K562 (cell line): Measurements from ENCODE around the gene HLA-B. TPM values are rescaled to one million over a fixed set of nuclear protein-coding genes. Genes with fewer than 3 reads are reported as not detected.

Experiments
- CREM ChIP-seq: IDR thresholded peaks from 2 replicates; pipeline ENCODE4 v1.6.1; 2014; ENCODE audit warnings: antibody characterized with exemption, low read depth
- CXXC5 ChIP-seq: fragments of 250-450 bp; sonication (Bioruptor Pico); IDR thresholded peaks from 2 replicates; pipeline ENCODE4 v1.8.0; 2022; ENCODE audit warnings: inconsistent platforms, mild to moderate bottlenecking, moderate library complexity
- JUND ChIP-seq, 2 experiments: IDR thresholded peaks; 2 replicates in 1 of 2; 3 replicates in 1 of 2; pipeline ENCODE4 v1.6.1; 2011; ENCODE audit warnings: borderline replicate concordance in 2 of 2, low read depth in 2 of 2, low read length in 2 of 2, improper control_type of control experiment in 1 of 2, missing biosample characterization in 1 of 2, missing genetic modification characterization in 1 of 2, missing genetic modification reagents in 1 of 2
- MAFG ChIP-seq: fragments of 450-650 bp; conservative IDR thresholded peaks from 2 replicates; pipeline ENCODE4 v1.6.1; 2016; ENCODE audit warnings: missing genetic modification characterization, missing compliant biosample characterization
- SMARCA4 ChIP-seq: fragments of 450-650 bp; IDR thresholded peaks from 2 replicates; pipeline ENCODE4 v1.6.1; 2016
- SMARCE1 ChIP-seq: fragments of 450-650 bp; IDR thresholded peaks from 2 replicates; pipeline ENCODE4 v1.7.1; 2016; ENCODE audit warnings: mild to moderate bottlenecking
- TEAD1 ChIP-seq, 2 experiments: fragments of 450-650 bp in 1 of 2; sonication (generic) in 1 of 2; formaldehyde crosslinking; IDR thresholded peaks; 2 replicates each; pipeline versions ENCODE4 v1.4.0 to v1.8.0; 2020 to 2022; ENCODE audit warnings: mild to moderate bottlenecking in 2 of 2, missing genetic modification reagents in 1 of 2
- ZNF316 ChIP-seq: fragments of 450-650 bp; IDR thresholded peaks from 2 replicates; pipeline ENCODE4 v1.6.1; 2016
- polyA plus RNA-seq, 8 experiments: library from polyadenylated mRNA; depleted of rRNA in 4 of 8; stranded (reverse) in 5 of 8; unstranded in 3 of 8; fragments of >200 nt; fragmentation: Nextera tagmentation in 2 of 8; fragmentation: Illumina TruSeq in 1 of 8; extraction: Ambion mirVana in 2 of 8; extraction: Trizol in 1 of 8; gene quantifications; 2 replicates each; pipeline versions ENCODE4 v1.2.1 to v1.2.3, GENCODE V29; 2011 to 2014; ENCODE audit warnings: inconsistent platforms in 1 of 8, missing spikeins in 1 of 8
- total RNA-seq, 7 experiments: library from RNA; depleted of rRNA in 6 of 7; stranded (reverse); fragments of >200 nt in 6 of 7; fragmentation: Illumina TruSeq in 2 of 7; extraction: Trizol in 2 of 7; gene quantifications; 2 replicates each; pipeline versions ENCODE4 v1.2.1 to v1.2.3, GENCODE V29; 2011 to 2021; ENCODE audit warnings: low replicate concordance in 1 of 7
- TF ChIP-seq, protein P1 (sequence below): sonication (generic); formaldehyde crosslinking; IDR thresholded peaks from 2 replicates; pipeline ENCODE4 v1.8.0; 2022; ENCODE audit warnings: mild to moderate bottlenecking, missing genetic modification reagents
- TF ChIP-seq, protein P2 (sequence below), 2 experiments: fragments of 450-650 bp in 1 of 2; sonication (generic) in 1 of 2; formaldehyde crosslinking in 1 of 2; IDR thresholded peaks in 1 of 2; conservative IDR thresholded peaks in 1 of 2; 2 replicates each; pipeline versions ENCODE4 v1.6.1 to v1.8.1; 2016 to 2023; ENCODE audit warnings: mild to moderate bottlenecking in 2 of 2, moderate library complexity in 2 of 2, inconsistent platforms in 1 of 2, missing genetic modification reagents in 1 of 2
- TF ChIP-seq, protein P3 (sequence below): fragments of 450-650 bp; formaldehyde crosslinking; IDR thresholded peaks from 2 replicates; pipeline ENCODE4 v1.4.0; 2022; ENCODE audit warnings: missing genetic modification characterization

HLA-B gene
- total and polyA plus RNA-seq, 9 of the 15 experiments (the other 6 are each of a cell fraction or from before 2014, with no cell fraction given): 0.07 to 9.7 (median 0.65) TPM; not detected in 2

DNA sequence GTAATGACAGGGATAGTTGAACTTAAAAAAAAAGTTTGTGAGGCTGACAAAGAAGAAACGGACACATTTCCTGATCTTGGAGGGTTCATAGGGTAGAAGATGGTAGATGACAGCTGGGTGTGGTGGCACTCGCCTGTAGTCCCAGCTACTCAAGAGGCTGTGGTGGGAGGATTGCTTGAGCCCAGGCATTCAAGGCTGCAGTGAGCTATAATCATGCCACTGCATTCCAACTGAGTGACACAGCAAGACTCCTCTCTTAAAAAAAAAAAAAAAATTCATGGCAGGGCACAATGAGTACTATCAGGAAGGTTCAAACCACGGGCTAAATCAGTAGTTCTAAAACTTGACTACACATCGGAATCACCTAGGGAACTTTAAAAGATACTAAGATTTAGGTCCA lies 44.4 kb upstream of the HLA-B start (continued):
- peak; percentile 65; the same call in 1 of the 2 replicates for TF ChIP-seq JUND (IDR thresholded peaks at IDR 0.05; ENCODE audit: borderline replicate concordance, low read depth, low read length)
- TF ChIP-seq JUND (tag; IDR thresholded peaks at IDR 0.05; ENCODE audit: borderline replicate concordance, low read depth, low read length): 0 out of 3 replicates have a peak, but pooled peaks have one; percentile 25
- TF ChIP-seq SMARCA4: peak; percentile 77
- peak; percentile 10; the same call in 1 of the 2 replicates for TF ChIP-seq CXXC5 (CRISPR knock-in tag)
- TF ChIP-seq ZNF316: peak; percentile 74
- TF ChIP-seq, protein P1, sequence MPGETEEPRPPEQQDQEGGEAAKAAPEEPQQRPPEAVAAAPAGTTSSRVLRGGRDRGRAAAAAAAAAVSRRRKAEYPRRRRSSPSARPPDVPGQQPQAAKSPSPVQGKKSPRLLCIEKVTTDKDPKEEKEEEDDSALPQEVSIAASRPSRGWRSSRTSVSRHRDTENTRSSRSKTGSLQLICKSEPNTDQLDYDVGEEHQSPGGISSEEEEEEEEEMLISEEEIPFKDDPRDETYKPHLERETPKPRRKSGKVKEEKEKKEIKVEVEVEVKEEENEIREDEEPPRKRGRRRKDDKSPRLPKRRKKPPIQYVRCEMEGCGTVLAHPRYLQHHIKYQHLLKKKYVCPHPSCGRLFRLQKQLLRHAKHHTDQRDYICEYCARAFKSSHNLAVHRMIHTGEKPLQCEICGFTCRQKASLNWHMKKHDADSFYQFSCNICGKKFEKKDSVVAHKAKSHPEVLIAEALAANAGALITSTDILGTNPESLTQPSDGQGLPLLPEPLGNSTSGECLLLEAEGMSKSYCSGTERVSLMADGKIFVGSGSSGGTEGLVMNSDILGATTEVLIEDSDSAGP: no peak
- TF ChIP-seq CREM: peak; percentile 34; the same call in 1 of the 2 replicates
- TF ChIP-seq, protein P2, sequence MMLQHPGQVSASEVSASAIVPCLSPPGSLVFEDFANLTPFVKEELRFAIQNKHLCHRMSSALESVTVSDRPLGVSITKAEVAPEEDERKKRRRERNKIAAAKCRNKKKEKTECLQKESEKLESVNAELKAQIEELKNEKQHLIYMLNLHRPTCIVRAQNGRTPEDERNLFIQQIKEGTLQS (IDR thresholded peaks at IDR 0.05): peak; percentile 69; the same call in 1 of the 2 replicates
- TF ChIP-seq, protein P2 (CRISPR knock-in tag; conservative IDR thresholded peaks at IDR 0.05): no peak
- TF ChIP-seq, protein P3, sequence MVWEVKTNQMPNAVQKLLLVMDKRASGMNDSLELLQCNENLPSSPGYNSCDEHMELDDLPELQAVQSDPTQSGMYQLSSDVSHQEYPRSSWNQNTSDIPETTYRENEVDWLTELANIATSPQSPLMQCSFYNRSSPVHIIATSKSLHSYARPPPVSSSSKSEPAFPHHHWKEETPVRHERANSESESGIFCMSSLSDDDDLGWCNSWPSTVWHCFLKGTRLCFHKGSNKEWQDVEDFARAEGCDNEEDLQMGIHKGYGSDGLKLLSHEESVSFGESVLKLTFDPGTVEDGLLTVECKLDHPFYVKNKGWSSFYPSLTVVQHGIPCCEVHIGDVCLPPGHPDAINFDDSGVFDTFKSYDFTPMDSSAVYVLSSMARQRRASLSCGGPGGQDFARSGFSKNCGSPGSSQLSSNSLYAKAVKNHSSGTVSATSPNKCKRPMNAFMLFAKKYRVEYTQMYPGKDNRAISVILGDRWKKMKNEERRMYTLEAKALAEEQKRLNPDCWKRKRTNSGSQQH (CRISPR knock-in tag): no peak
- peak; percentile 60; the same call in 1 of the 2 replicates for TF ChIP-seq MAFG (tag)
- peak in 1 of 2 experiments; percentile 88; a peak in 2 of 4 replicates for TF ChIP-seq TEAD1 (CRISPR knock-in tag; IDR thresholded peaks at IDR 0.05)
- peak; percentile 59 for TF ChIP-seq SMARCE1
